ENCODE results near the gene TXNL4A. TPM values are rescaled to one million over a fixed set of nuclear protein-coding genes. Genes with fewer than 3 reads are reported as not detected.
A peak's percentile ranks its signal among the peaks of the same experiment; 100 is the strongest.

TXNL4A gene
- total and polyA plus RNA-seq, 4 donors: 18.0 to 86.2 (median 32.8) TPM

GRCh38 chr18:79923896-79924585 lies 64.3 kb downstream of the TXNL4A start (continued):
- TF ChIP-seq JUND (IDR thresholded peaks at IDR 0.05) (no peak), HNF4G (IDR thresholded peaks at IDR 0.05) (no peak), GABPA (IDR thresholded peaks at IDR 0.05 in 1 of 2, conservative IDR thresholded peaks at IDR 0.05 in 1 of 2) (no peak)

- H3K9me3 ChIP-seq (ENCODE audit: control insufficient read depth in 4 of 4, low read length in 3 of 4): no peaks in the 10 kb centered on the region
- DNase-seq (ENCODE audit: low spot score): no peak
- H3K4me3 ChIP-seq (ENCODE audit: low read depth in 1 of 3, low read length in 3 of 3): no peak overlapping the region
- WGBS: 89% methylated on average over 17 of the region's 17 CpGs
- H3K36me3 ChIP-seq (ENCODE audit: control insufficient read depth in 4 of 4, insufficient read depth in 3 of 4, low read depth in 1 of 4, low read length in 3 of 4): peaks cover 9 to 41% (median 29%) of the 10 kb centered on the region in 4 donors
- H3K27me3 ChIP-seq (ENCODE audit: control insufficient read depth in 4 of 4, insufficient read depth in 4 of 4, low read length in 3 of 4): no peaks in the 10 kb centered on the region
- H3K27ac ChIP-seq (ENCODE audit: low read depth in 1 of 2, low read length in 2 of 2): no peak overlapping the region
- H3K9ac ChIP-seq (ENCODE audit: low read depth in 1 of 2, low read length in 2 of 2): no peak overlapping the region
- H3K4me1 ChIP-seq (ENCODE audit: control insufficient read depth in 4 of 4, insufficient read depth in 4 of 4, low read length in 3 of 4): peaks cover 0 to 4% (median 2%) of the 10 kb centered on the region in 4 donors
- TF ChIP-seq YY1 (IDR thresholded peaks at IDR 0.05) (no peak), ZBTB33 (IDR thresholded peaks at IDR 0.05) (no peak), HNF4G (IDR thresholded peaks at IDR 0.05) (no peak), EGR1 (IDR thresholded peaks at IDR 0.05; ENCODE audit: low read depth in 2 of 2) (no peak)
Observed at GRCh38 chr18:79922971-79923411, 65.4 kb downstream of the TXNL4A start.

DNA sequence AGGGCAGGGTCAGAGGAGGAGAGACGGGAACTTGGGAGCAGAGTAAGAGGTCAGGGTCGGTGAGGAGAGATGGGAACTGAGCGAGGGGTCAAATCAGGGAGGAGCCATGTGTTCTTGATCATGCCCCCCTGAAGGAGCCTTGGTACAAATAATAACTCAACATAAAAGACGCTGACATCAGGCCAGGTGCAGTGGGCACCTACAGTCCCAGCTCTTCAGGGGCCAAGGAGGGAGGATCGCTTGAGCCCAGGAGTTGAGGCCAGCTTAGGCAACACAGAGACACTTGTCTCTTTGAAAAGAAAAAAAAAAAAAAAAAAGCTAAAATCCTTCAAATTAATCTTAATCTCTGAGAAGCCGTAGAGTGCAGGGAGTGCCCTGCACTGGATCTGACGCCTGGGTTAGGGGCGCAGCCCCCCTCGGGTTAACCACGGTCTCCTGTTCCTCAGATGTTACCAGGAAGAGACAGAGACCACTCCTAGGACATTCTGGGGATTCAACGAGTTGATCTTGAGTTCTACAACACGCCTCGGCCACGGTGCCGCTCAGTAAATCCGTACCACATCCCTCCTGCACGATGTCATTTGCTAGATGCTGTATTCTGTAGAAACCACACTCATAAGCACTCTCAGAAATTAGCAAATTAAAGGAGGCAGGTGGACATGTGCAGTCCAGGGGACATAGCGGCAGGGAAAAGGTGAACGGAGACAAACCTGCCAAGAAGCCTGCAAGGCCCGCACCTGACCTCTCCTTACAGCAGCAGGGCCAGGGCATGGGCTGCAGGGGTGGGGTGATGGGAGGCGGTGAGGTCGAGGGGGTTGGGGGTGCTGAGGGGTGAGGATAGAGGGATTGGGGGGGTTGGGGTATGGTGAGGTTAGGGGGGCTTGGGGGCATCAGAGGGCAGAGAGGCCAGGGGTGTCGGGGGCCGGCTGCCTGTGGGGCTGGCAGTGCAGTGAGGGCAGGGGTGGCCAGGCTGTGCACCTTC lies 66.1 kb downstream of the TXNL4A start:
- no peaks in the 10 kb centered on the region for H3K9me3 ChIP-seq (ENCODE audit: control insufficient read depth in 4 of 4, low read length in 3 of 4)
- H3K36me3 ChIP-seq (ENCODE audit: control insufficient read depth in 4 of 4, insufficient read depth in 3 of 4, low read depth in 1 of 4, low read length in 3 of 4): peaks cover 11 to 43% (median 30%) of the 10 kb centered on the region in 4 donors
- TF ChIP-seq NR2F2 (IDR thresholded peaks at IDR 0.05) (no peak), GABPA (IDR thresholded peaks at IDR 0.05 in 1 of 2, conservative IDR thresholded peaks at IDR 0.05 in 1 of 2) (no peak), TAF1 (conservative IDR thresholded peaks at IDR 0.05) (no peak), YY1 (IDR thresholded peaks at IDR 0.05) (no peak), HNF4G (IDR thresholded peaks at IDR 0.05) (no peak), JUND (IDR thresholded peaks at IDR 0.05) (no peak)
- TF ChIP-seq, protein P1, sequence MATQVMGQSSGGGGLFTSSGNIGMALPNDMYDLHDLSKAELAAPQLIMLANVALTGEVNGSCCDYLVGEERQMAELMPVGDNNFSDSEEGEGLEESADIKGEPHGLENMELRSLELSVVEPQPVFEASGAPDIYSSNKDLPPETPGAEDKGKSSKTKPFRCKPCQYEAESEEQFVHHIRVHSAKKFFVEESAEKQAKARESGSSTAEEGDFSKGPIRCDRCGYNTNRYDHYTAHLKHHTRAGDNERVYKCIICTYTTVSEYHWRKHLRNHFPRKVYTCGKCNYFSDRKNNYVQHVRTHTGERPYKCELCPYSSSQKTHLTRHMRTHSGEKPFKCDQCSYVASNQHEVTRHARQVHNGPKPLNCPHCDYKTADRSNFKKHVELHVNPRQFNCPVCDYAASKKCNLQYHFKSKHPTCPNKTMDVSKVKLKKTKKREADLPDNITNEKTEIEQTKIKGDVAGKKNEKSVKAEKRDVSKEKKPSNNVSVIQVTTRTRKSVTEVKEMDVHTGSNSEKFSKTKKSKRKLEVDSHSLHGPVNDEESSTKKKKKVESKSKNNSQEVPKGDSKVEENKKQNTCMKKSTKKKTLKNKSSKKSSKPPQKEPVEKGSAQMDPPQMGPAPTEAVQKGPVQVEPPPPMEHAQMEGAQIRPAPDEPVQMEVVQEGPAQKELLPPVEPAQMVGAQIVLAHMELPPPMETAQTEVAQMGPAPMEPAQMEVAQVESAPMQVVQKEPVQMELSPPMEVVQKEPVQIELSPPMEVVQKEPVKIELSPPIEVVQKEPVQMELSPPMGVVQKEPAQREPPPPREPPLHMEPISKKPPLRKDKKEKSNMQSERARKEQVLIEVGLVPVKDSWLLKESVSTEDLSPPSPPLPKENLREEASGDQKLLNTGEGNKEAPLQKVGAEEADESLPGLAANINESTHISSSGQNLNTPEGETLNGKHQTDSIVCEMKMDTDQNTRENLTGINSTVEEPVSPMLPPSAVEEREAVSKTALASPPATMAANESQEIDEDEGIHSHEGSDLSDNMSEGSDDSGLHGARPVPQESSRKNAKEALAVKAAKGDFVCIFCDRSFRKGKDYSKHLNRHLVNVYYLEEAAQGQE (IDR thresholded peaks at IDR 0.05): no peak
- peak; percentile 13 for DNase-seq (ENCODE audit: low spot score)
- H3K4me1 ChIP-seq (ENCODE audit: control insufficient read depth in 4 of 4, insufficient read depth in 4 of 4, low read length in 3 of 4): peaks cover 0 to 4% (median 2%) of the 10 kb centered on the region in 4 donors
- no peaks in the 10 kb centered on the region for H3K27me3 ChIP-seq (ENCODE audit: control insufficient read depth in 4 of 4, insufficient read depth in 4 of 4, low read length in 3 of 4)
- no peak overlapping the region for H3K4me3 ChIP-seq (ENCODE audit: low read depth in 1 of 3, low read length in 3 of 3)
- H3K27ac ChIP-seq (ENCODE audit: low read depth in 1 of 2, low read length in 2 of 2): no peak overlapping the region
- H3K9ac ChIP-seq (ENCODE audit: low read depth in 1 of 2, low read length in 2 of 2): no peak overlapping the region
- WGBS: 98% methylated on average over 24 of the region's 24 CpGs

Other genes starting within 250 kb of the TXNL4A start
- under 1 TPM; 0.08 to 0.23 TPM for gene KCNG2, start 190.6 kb downstream of the TXNL4A start, total RNA-seq
- gene KCNG2, start 190.6 kb downstream of the TXNL4A start, polyA plus RNA-seq: under 1 TPM in 1 of 2 donors, not detected in 1; 0.03 TPM
- gene SLC66A2, start 36.9 kb downstream of the TXNL4A start, total RNA-seq: 10 to 100 TPM; 47.8 to 86.4 TPM
- 100 to 1,000 TPM in 1 of 2 donors, 10 to 100 TPM in 1; 49.3 to 107 TPM for gene SLC66A2, start 36.9 kb downstream of the TXNL4A start, polyA plus RNA-seq
- 10 to 100 TPM; 12.2 to 31.5 TPM for gene HSBP1L1, start 23.9 kb downstream of the TXNL4A start, total RNA-seq
- 10 to 100 TPM; 21.3 to 61.0 TPM for gene HSBP1L1, start 23.9 kb downstream of the TXNL4A start, polyA plus RNA-seq
- 10 to 100 TPM; 20.4 to 25.1 TPM for gene RBFA, start 45.9 kb upstream of the TXNL4A start, total RNA-seq
- 10 to 100 TPM; 28.8 to 31.6 TPM for gene RBFA, start 45.9 kb upstream of the TXNL4A start, polyA plus RNA-seq
- gene ADNP2, start 120.7 kb upstream of the TXNL4A start, total RNA-seq: 1 to 10 TPM; 9.2 to 9.9 TPM
- 1 to 10 TPM; 2.7 to 3.5 TPM for gene ADNP2, start 120.7 kb upstream of the TXNL4A start, polyA plus RNA-seq

Data from liver (tissue), 9 donors.